Osteoblast (primary cell): Measurements from ENCODE around the gene TSSK6. TPM values are rescaled to one million over a fixed set of nuclear protein-coding genes. Genes with fewer than 3 reads are reported as not detected.

ENCODE experiments used
- DNase-seq: peaks from one replicate; pipeline ENCODE4 v3.0.0; 2011; ENCODE audit warnings: low spot score, mixed read lengths; ENCODE audit not compliant: insufficient read length; ENCODE audit errors: missing footprints
- H2AFZ ChIP-seq: 2 replicates; pipeline ENCODE4 v1.6.0; 2011; ENCODE audit warnings: mild to moderate bottlenecking, low read length
- H3K27ac ChIP-seq: 2 replicates; pipeline ENCODE4 v1.5.1; 2011; ENCODE audit warnings: mild to moderate bottlenecking, low read depth, low read length, moderate library complexity
- H3K27me3 ChIP-seq: 2 replicates; pipeline ENCODE4 v1.6.0; 2012; ENCODE audit warnings: mild to moderate bottlenecking, control low read depth, inconsistent platforms, low read length, moderate library complexity; ENCODE audit not compliant: insufficient read depth
- H3K36me3 ChIP-seq: 2 replicates; pipeline ENCODE4 v1.5.1; 2011; ENCODE audit warnings: mild to moderate bottlenecking, low read length, control low read depth, moderate library complexity; ENCODE audit not compliant: insufficient read depth
- H3K4me1 ChIP-seq: 2 replicates; pipeline ENCODE4 v1.5.1; 2011; ENCODE audit warnings: mild to moderate bottlenecking, low read length, control low read depth, moderate library complexity; ENCODE audit not compliant: insufficient read depth
- H3K4me2 ChIP-seq: 2 replicates; pipeline ENCODE4 v1.6.0; 2011; ENCODE audit warnings: mild to moderate bottlenecking, low read length; ENCODE audit not compliant: insufficient read depth
- H3K4me3 ChIP-seq: fragments of 200-600 bp; sonication (generic); 3 replicates; pipeline ENCODE4 v1.5.1; 2012; ENCODE audit warnings: mild to moderate bottlenecking, low read length, inconsistent platforms; ENCODE audit not compliant: insufficient read depth
- H3K79me2 ChIP-seq: 2 replicates; pipeline ENCODE4 v1.6.0; 2012; ENCODE audit warnings: mild to moderate bottlenecking, low read length, control low read depth, inconsistent platforms; ENCODE audit not compliant: insufficient read depth
- H3K9me3 ChIP-seq: 2 replicates; pipeline ENCODE4 v1.5.1; 2011; ENCODE audit warnings: low read depth, low read length, control low read depth
- H4K20me1 ChIP-seq: 2 replicates; pipeline ENCODE4 v1.6.0; 2012; ENCODE audit warnings: mild to moderate bottlenecking, low read length, control low read depth; ENCODE audit not compliant: insufficient read depth
- total RNA-seq: library from RNA; depleted of rRNA; stranded (reverse); fragments of >200 nt; gene quantifications from 2 replicates; pipeline ENCODE4 v1.2.3, GENCODE V29; 2012
- TF ChIP-seq, protein P1 (sequence below): IDR thresholded peaks from 2 replicates; pipeline ENCODE4 v1.5.1; 2011; ENCODE audit warnings: mild to moderate bottlenecking, low read depth, low read length, moderate library complexity; ENCODE audit errors: extremely low read depth

The TSSK6 gene
- total RNA-seq, 1 donor = 4.3 TPM

DNA sequence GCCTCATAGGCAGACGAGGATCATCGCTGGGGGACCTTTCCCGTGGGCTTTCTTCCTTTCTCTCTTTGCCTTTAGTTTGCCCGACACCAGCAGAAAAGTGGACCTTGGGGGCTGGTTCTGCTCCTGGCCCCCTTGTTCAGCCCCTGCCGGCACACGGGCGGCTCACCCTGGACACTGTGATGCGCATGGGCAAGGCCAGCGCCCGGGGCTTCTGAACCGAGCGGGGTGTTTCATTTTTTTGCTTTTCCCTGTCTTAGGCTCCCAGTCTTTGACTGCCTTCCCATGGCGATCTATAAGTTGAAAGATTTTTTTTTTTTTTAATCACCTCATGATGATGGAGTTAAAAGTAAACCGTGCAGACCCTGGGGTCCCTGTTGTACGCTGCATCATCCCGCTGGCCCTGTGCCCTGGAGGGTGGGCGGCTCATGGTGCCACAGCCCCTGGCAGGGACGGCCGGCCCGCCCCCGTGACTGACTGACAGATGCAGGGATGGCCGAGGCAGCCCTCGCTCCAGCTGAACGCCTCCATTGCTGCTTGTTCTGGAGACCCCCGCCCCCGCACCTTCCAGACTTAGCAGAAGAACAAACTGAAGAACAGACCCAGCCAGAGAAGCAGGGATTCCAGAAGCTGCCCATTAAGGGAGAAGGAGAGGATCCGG lies 9.6 kb downstream of the TSSK6 start:
- Histone ChIP-seq H2AFZ (no peak overlapping the region), H3K4me1 (no peaks in the 10 kb centered on the region), H3K9me3 (no peaks in the 10 kb centered on the region), H3K27me3 (no peaks in the 10 kb centered on the region), H3K27ac (no peak overlapping the region), H3K4me3 (no peak overlapping the region), H3K4me2 (no peak overlapping the region), H3K79me2 (peaks cover under 1% of the 10 kb centered on the region), H3K36me3 (peaks cover 60% of the 10 kb centered on the region), H4K20me1 (peaks cover 8% of the 10 kb centered on the region)
- TF ChIP-seq, protein P1, sequence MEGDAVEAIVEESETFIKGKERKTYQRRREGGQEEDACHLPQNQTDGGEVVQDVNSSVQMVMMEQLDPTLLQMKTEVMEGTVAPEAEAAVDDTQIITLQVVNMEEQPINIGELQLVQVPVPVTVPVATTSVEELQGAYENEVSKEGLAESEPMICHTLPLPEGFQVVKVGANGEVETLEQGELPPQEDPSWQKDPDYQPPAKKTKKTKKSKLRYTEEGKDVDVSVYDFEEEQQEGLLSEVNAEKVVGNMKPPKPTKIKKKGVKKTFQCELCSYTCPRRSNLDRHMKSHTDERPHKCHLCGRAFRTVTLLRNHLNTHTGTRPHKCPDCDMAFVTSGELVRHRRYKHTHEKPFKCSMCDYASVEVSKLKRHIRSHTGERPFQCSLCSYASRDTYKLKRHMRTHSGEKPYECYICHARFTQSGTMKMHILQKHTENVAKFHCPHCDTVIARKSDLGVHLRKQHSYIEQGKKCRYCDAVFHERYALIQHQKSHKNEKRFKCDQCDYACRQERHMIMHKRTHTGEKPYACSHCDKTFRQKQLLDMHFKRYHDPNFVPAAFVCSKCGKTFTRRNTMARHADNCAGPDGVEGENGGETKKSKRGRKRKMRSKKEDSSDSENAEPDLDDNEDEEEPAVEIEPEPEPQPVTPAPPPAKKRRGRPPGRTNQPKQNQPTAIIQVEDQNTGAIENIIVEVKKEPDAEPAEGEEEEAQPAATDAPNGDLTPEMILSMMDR = no peak
- DNase-seq = peak; percentile 76

DNA sequence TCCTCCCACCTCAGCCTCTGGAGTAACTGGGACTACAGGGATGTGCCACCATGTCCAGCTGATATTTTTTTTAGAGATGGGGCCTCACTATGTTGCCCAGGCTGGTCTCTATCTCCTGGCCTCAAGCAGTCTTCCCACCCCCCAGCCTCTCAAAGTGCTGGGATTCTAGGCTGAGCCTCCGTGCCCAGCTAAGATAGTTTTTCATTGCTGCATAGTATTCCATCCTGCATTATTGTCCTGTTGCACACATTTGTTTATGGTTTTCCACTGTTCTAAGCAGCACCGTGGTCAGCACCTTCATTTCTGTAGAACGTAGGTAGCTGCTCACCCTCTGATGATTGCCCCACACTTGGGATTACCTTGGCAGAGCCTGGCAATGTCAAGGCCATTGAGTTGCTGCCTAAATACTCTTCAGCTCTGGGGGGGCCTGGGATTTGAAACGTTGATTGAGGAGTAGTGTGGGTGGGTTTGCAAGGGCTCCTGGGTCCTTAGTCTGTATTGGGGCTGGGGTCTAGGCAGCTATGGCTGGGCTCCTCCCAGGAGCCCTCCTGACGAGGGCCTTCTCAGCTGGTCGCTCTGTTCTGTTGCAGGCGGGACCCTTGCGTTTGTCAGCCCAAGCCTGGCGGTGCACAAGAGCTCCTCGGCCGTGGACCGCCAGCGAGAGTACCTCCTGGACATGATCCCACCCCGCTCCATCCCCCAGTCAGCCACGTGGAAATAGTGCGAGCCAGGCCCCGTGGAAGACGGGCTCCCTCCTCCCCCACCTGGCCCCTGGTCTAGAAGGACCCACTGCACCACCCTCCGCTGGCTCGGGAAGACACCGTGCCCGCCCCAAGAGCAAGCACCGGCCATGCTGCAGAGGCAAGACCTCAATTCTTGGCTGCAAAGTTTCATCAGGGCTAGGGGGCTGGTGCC lies 10.3 kb downstream of the TSSK6 start:
- H3K36me3 ChIP-seq = peaks cover 65% of the 10 kb centered on the region
- no peak overlapping the region for H3K4me2 ChIP-seq
- peaks cover 8% of the 10 kb centered on the region for H4K20me1 ChIP-seq

DNA sequence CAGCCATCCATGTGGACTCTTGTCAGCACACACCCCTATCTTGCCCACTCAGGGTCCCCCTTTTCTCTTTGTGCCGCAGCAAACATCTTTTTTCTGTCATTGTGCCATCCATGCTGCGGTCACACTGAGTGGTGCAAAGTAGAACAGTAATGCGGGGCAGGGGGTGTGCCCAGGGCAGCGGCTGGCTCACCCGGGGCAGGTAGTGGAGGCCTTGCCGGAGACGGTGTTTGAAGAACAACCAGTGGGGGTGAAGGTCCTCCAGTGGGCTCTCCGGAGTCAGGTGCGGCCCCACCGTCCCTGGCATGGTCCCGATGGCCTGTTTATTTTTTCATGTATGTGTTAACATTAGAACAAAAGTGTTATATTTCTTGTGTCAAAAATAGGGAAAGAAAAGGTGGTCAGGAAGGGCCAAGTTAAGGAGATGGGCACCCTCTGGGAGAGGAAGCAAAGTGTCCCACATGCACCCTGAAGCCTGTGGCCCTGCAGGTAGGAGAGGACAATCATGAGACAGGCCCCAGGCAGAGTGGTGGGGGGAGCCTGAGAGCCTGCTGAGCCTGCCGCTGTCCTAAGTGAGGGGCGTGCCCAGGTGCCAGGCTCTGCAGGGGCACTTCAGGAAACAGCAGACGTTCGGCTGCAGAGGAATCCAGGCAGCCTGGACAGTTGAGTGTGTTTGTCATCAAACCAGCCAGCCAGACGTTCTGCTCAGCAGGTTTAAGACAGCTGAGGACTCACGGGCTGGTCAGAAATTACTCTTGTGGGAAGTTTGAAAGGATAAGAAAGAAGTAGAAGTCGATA lies 12.3 kb downstream of the TSSK6 start:
- peaks cover 72% of the 10 kb centered on the region for H3K36me3 ChIP-seq
- TF ChIP-seq, protein P1 = no peak

More for the DNA sequence above, 10.3 kb downstream of the TSSK6 start:
- H3K4me3 ChIP-seq = no peak overlapping the region
- H2AFZ ChIP-seq = no peak overlapping the region
- H3K27me3 ChIP-seq = no peaks in the 10 kb centered on the region
- no peaks in the 10 kb centered on the region for H3K9me3 ChIP-seq
- H3K79me2 ChIP-seq = peaks cover 4% of the 10 kb centered on the region
- no peaks in the 10 kb centered on the region for H3K4me1 ChIP-seq
- DNase-seq = peak; percentile 78
- TF ChIP-seq, protein P1 = no peak
- no peak overlapping the region for H3K27ac ChIP-seq

More for the DNA sequence above, 12.3 kb downstream of the TSSK6 start:
- H3K27me3 ChIP-seq = no peaks in the 10 kb centered on the region
- no peaks in the 10 kb centered on the region for H3K4me1 ChIP-seq
- H4K20me1 ChIP-seq = peaks cover 8% of the 10 kb centered on the region
- no peak overlapping the region for H3K4me2 ChIP-seq
- H3K79me2 ChIP-seq = peaks cover 10% of the 10 kb centered on the region
- peak; percentile 85 for DNase-seq
- no peaks in the 10 kb centered on the region for H3K9me3 ChIP-seq
- no peak overlapping the region for H3K4me3 ChIP-seq
- no peak overlapping the region for H2AFZ ChIP-seq
- no peak overlapping the region for H3K27ac ChIP-seq
